BE2C (cell line): ENCODE measurements around the gene MYLK.

Experiments
- DNase-seq: peaks from one replicate; pipeline ENCODE4 v3.0.0-alpha.2; 2020
- H3K27me3 ChIP-seq: fragments of 250-450 bp; sonication (Bioruptor Pico); 2 replicates; pipeline ENCODE4 v1.5.1; 2020; ENCODE audit warnings: mild to moderate bottlenecking
- H3K36me3 ChIP-seq: fragments of 250-450 bp; sonication (Bioruptor Pico); 2 replicates; pipeline ENCODE4 v1.5.1; 2020; ENCODE audit warnings: mild to moderate bottlenecking
- H3K4me1 ChIP-seq: fragments of 250-450 bp; sonication (Bioruptor Pico); 2 replicates; pipeline ENCODE4 v1.5.1; 2020
- H3K4me3 ChIP-seq: 2 replicates; pipeline ENCODE4 v1.5.1; 2011; ENCODE audit warnings: low read depth, low read length
- H3K9me3 ChIP-seq: fragments of 250-450 bp; sonication (Bioruptor Pico); 2 replicates; pipeline ENCODE4 v1.5.1; 2020
- TF ChIP-seq, protein P1 (sequence below): IDR thresholded peaks from 2 replicates; pipeline ENCODE4 v1.5.1; 2012; ENCODE audit warnings: mild to moderate bottlenecking, low read depth, low read length

MYLK gene

GRCh38 chr3:123832692-123833397 is 51.3 kb downstream of the MYLK start:
- H3K27me3 ChIP-seq, result no peaks in the 10 kb centered on the region
- TF ChIP-seq, protein P1, sequence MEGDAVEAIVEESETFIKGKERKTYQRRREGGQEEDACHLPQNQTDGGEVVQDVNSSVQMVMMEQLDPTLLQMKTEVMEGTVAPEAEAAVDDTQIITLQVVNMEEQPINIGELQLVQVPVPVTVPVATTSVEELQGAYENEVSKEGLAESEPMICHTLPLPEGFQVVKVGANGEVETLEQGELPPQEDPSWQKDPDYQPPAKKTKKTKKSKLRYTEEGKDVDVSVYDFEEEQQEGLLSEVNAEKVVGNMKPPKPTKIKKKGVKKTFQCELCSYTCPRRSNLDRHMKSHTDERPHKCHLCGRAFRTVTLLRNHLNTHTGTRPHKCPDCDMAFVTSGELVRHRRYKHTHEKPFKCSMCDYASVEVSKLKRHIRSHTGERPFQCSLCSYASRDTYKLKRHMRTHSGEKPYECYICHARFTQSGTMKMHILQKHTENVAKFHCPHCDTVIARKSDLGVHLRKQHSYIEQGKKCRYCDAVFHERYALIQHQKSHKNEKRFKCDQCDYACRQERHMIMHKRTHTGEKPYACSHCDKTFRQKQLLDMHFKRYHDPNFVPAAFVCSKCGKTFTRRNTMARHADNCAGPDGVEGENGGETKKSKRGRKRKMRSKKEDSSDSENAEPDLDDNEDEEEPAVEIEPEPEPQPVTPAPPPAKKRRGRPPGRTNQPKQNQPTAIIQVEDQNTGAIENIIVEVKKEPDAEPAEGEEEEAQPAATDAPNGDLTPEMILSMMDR, result no peak
- H3K9me3 ChIP-seq, result no peaks in the 10 kb centered on the region
- H3K36me3 ChIP-seq, result no peaks in the 10 kb centered on the region
- no peak for DNase-seq
- H3K4me3 ChIP-seq, result no peak overlapping the region
- H3K4me1 ChIP-seq, result no peaks in the 10 kb centered on the region

GRCh38 chr3:123831420-123831819 is 52.7 kb downstream of the MYLK start:
- no peaks in the 10 kb centered on the region for H3K36me3 ChIP-seq
- no peaks in the 10 kb centered on the region for H3K9me3 ChIP-seq
- no peaks in the 10 kb centered on the region for H3K4me1 ChIP-seq
- TF ChIP-seq, protein P1, result no peak
- DNase-seq, result no peak
- no peaks in the 10 kb centered on the region for H3K27me3 ChIP-seq
- no peak overlapping the region for H3K4me3 ChIP-seq

- no peak for DNase-seq
- Histone ChIP-seq H3K9me3 (no peaks in the 10 kb centered on the region; the same call in 1 of the 2 replicates), H3K4me1 (no peaks in the 10 kb centered on the region), H3K4me3 (no peak overlapping the region), H3K36me3 (no peaks in the 10 kb centered on the region), H3K27me3 (no peaks in the 10 kb centered on the region)
- TF ChIP-seq, protein P1, result no peak
Observed at GRCh38 chr3:123821920-123822319, 62.2 kb downstream of the MYLK start.

DNA sequence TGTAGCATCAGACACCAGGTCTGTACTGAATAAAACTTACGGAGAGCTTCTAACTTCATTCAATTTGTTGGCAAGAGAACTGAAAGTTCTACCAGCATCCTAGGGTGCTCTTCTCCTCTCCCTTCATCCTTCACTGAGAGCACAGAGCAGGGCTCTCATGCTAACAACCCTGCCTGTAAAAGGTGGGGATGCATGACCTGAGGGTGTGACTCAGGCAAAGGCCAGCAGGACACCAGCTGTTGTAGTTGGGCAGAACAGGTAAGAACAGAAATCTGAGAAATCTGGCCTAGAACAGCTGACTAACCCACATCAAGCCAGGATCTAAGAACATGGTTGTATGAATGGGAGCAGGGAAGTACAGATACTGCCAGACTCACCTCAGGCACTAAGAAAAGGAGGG is 64.2 kb downstream of the MYLK start:
- no peaks in the 10 kb centered on the region for H3K9me3 ChIP-seq
- H3K4me3 ChIP-seq, result no peak overlapping the region
- no peaks in the 10 kb centered on the region for H3K36me3 ChIP-seq
- H3K4me1 ChIP-seq, result no peaks in the 10 kb centered on the region
- no peak for DNase-seq
- no peaks in the 10 kb centered on the region for H3K27me3 ChIP-seq
- TF ChIP-seq, protein P1, result no peak

DNA sequence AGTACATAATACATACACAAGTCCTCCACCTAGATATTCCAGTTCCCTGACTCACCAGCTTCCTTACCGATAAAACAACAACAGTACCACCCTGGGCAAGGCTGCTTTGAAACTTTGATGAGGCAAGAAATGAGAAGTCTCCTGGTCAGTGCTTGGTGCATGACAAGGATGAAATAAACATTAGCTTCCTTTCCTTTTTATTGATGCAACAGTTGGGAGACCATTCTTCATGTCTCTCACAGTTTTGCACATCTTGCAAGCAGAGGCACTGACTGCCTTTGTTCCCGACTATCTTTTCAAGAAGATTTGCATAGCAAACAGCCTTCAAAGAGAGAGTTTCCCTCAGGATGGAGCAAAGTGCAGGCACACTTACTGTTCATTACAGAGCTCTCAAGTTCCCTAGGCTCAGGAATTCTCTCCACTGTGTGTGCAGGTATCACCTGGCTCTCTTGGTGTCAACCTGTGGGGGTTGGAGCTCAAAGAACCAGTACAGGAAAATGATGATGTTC is 65.2 kb downstream of the MYLK start:
- Histone ChIP-seq H3K4me1 (no peaks in the 10 kb centered on the region), H3K4me3 (no peak overlapping the region), H3K9me3 (no peaks in the 10 kb centered on the region)

More for the DNA sequence above, 65.2 kb downstream of the MYLK start:
- Histone ChIP-seq H3K27me3 (no peaks in the 10 kb centered on the region), H3K36me3 (no peaks in the 10 kb centered on the region)
- TF ChIP-seq, protein P1, result no peak
- no peak for DNase-seq
